Spleen (tissue), 11 donors: ENCODE data around the gene CS. TPM values are rescaled to one million over a fixed set of nuclear protein-coding genes. Genes with fewer than 3 reads are reported as not detected.

Source experiments
- DNase-seq: peaks from one replicate; pipeline ENCODE4 v3.0.0-alpha.2; 2020
- H3K27ac ChIP-seq, 8 donors: fragments of 200-600 bp; sonication (generic) in 7 of 8; 1 replicate in 4 of 8; 2 replicates in 4 of 8; pipeline versions ENCODE4 v1.5.0 to v1.8.0; 2016 to 2021; ENCODE audit warnings: inconsistent platforms in 4 of 8, mild to moderate bottlenecking in 4 of 8, moderate library complexity in 1 of 8
- H3K27me3 ChIP-seq, 7 donors: fragments of 200-600 bp; sonication (generic) in 6 of 7; replicated peaks in 1 of 7; 1 replicate in 4 of 7; 2 replicates in 3 of 7; pipeline versions ENCODE4 v1.5.0 to v1.8.0; 2016 to 2021; ENCODE audit warnings: inconsistent platforms in 3 of 7, mild to moderate bottlenecking in 1 of 7
- H3K36me3 ChIP-seq, 6 donors: fragments of 200-600 bp; sonication (generic) in 5 of 6; 1 replicate in 4 of 6; 2 replicates in 2 of 6; pipeline versions ENCODE4 v1.5.0 to v1.8.0; 2016 to 2021; ENCODE audit warnings: inconsistent platforms in 2 of 6
- H3K4me1 ChIP-seq, 6 donors: fragments of 200-600 bp; sonication (generic) in 5 of 6; 1 replicate in 3 of 6; 2 replicates in 3 of 6; pipeline versions ENCODE4 v1.5.0 to v1.8.0; 2016 to 2021; ENCODE audit warnings: inconsistent platforms in 3 of 6
- H3K4me3 ChIP-seq, 8 donors: fragments of 200-600 bp; sonication (generic) in 7 of 8; 1 replicate in 4 of 8; 2 replicates in 4 of 8; pipeline versions ENCODE4 v1.5.0 to v1.8.0; 2016 to 2021; ENCODE audit warnings: inconsistent platforms in 4 of 8, mild to moderate bottlenecking in 4 of 8, moderate library complexity in 2 of 8
- H3K9me3 ChIP-seq, 8 donors: fragments of 200-600 bp; sonication (generic) in 7 of 8; 1 replicate in 4 of 8; 2 replicates in 4 of 8; pipeline versions ENCODE4 v1.5.0 to v1.8.0; 2016 to 2021; ENCODE audit warnings: inconsistent platforms in 4 of 8
- POLR2A ChIP-seq, 3 donors: fragments of 450-650 bp; IDR thresholded peaks; one replicate each; pipeline ENCODE4 v1.5.1; 2017; ENCODE audit warnings: antibody characterized with exemption in 3 of 3, mild to moderate bottlenecking in 1 of 3
- POLR2AphosphoS5 ChIP-seq, 3 donors: sonication (generic); formaldehyde crosslinking; IDR thresholded peaks; one replicate each; pipeline ENCODE4 v1.5.1; 2017; ENCODE audit warnings: antibody characterized with exemption in 3 of 3
- WGBS, 5 donors: extraction: QIAGEN DNeasy Blood & Tissue Kit in 3 of 5; methylation state at CpG; one replicate each; pipeline versions ENCODE4 v1.1.5 to v1.1.7; 2013 to 2018; 5-methylcytosine and 5-hydroxymethylcytosine counted together
- intact Hi-C: fragments of 100-400 bp; cut with DNase I; formaldehyde crosslinking; loops from one replicate; pipeline ENCODE4 v1.15.0; 2023; ENCODE audit warnings: low total_unique reads
- polyA plus RNA-seq, 3 donors: library from polyadenylated mRNA; stranded (reverse); fragments of 200-250 nt; gene quantifications; one replicate each; pipeline ENCODE4 v1.2.1, GENCODE V29; 2013
- total RNA-seq, 7 donors: library from RNA; depleted of rRNA in 3 of 7; stranded (reverse); fragments of >200 nt in 3 of 7; fragmentation: NEBNext Ultra II Directional in 4 of 7; extraction: Animal tissue kit (Norgen Biotek cat#: 25700) in 4 of 7; gene quantifications; one replicate each; pipeline versions ENCODE4 v1.1.0 to v1.2.1, GENCODE V29; 2016 to 2021
- TF ChIP-seq, protein P1 (sequence below), 11 experiments: fragments of 200-600 bp in 7 of 11; fragments of 450-650 bp in 4 of 11; sonication (generic) in 4 of 11; IDR thresholded peaks in 8 of 11; conservative IDR thresholded peaks in 3 of 11; 1 replicate in 7 of 11; 2 replicates in 4 of 11; pipeline versions ENCODE4 v1.4.0 to v1.8.0; 2016 to 2021; ENCODE audit warnings: antibody characterized with exemption in 11 of 11, inconsistent platforms in 4 of 11, mild to moderate bottlenecking in 1 of 11
- donor health status: healthy with polysubstance abuse.
- donor health status: DM: no; HTN: no; CAD: no; lungs with moderate emphysema.
- donor health status: DM: no; HTN: no; CAD: no.
- donor health status: Bipolar disorder and iron deficiency.
- donor health status: healthy.
- donor health status: DM: no; HTN: no; CAD: no.
- donor health status: DM: yes; HTN: yes; CAD: no.

Gene CS
- total and polyA plus RNA-seq, 10 donors, result 35.6 to 141 (median 125) TPM

DNA sequence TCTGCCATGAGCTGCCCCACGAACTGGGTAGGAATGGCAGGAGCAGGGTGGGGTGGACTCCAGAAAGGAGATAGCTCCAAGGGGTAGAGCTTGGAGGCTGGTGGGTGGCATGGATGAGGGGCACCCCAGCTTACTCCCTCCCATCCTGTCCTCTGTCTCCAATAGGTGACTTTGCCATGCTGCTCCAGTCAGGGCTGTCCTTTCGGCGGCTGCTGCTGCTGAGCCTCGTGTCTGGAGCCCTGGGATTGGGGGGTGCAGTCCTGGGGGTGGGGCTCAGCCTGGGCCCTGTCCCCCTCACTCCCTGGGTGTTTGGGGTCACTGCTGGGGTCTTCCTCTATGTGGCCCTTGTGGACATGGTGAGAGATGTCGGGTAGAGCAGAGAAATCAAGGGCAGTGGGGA, 63.1 kb downstream of the CS start:
- peaks cover 0 to under 1% (median 0%) of the 10 kb centered on the region in 6 donors for H3K4me1 ChIP-seq
- TF ChIP-seq POLR2A (IDR thresholded peaks at IDR 0.05) (no peak), POLR2AphosphoS5 (IDR thresholded peaks at IDR 0.05) (no peak)
- TF ChIP-seq, protein P1, sequence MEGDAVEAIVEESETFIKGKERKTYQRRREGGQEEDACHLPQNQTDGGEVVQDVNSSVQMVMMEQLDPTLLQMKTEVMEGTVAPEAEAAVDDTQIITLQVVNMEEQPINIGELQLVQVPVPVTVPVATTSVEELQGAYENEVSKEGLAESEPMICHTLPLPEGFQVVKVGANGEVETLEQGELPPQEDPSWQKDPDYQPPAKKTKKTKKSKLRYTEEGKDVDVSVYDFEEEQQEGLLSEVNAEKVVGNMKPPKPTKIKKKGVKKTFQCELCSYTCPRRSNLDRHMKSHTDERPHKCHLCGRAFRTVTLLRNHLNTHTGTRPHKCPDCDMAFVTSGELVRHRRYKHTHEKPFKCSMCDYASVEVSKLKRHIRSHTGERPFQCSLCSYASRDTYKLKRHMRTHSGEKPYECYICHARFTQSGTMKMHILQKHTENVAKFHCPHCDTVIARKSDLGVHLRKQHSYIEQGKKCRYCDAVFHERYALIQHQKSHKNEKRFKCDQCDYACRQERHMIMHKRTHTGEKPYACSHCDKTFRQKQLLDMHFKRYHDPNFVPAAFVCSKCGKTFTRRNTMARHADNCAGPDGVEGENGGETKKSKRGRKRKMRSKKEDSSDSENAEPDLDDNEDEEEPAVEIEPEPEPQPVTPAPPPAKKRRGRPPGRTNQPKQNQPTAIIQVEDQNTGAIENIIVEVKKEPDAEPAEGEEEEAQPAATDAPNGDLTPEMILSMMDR (IDR thresholded peaks at IDR 0.05 in 8 of 11, conservative IDR thresholded peaks at IDR 0.05 in 3 of 11), result no peak
- no peak overlapping the region for H3K27ac ChIP-seq
- no peak overlapping the region for H3K4me3 ChIP-seq
- H3K9me3 ChIP-seq, result no peaks in the 10 kb centered on the region
- 61 to 79% (median 72%) methylated on average over 3 to 5 of the region's 5 CpGs for WGBS, 5 donors
- DNase-seq, result no peak
- intact Hi-C loops, result no loop called here
- H3K36me3 ChIP-seq, result peaks cover 0 to 63% (median 34%) of the 10 kb centered on the region in 6 donors
- H3K27me3 ChIP-seq, result no peaks in the 10 kb centered on the region

DNA sequence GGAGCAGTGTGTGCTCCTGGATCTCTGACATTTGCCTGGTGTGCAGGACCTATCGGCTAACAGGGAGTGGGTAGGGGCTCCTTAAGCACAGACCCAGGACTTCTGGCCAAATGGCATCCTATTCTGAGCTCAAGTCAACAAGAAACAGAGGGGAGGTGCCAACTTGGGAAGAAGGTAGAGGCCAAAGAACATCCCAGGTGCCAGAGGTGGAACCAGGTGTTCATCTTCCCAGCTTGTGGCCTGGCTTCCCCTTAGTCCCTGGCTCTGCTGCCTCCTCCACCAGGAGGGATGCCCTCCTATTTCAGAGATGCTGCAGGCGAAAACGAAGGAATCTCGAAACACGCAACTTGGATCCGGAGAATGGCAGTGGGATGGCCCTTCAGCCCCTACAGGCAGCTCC, 64.0 kb downstream of the CS start:
- intact Hi-C loops, result no loop called here

DNA sequence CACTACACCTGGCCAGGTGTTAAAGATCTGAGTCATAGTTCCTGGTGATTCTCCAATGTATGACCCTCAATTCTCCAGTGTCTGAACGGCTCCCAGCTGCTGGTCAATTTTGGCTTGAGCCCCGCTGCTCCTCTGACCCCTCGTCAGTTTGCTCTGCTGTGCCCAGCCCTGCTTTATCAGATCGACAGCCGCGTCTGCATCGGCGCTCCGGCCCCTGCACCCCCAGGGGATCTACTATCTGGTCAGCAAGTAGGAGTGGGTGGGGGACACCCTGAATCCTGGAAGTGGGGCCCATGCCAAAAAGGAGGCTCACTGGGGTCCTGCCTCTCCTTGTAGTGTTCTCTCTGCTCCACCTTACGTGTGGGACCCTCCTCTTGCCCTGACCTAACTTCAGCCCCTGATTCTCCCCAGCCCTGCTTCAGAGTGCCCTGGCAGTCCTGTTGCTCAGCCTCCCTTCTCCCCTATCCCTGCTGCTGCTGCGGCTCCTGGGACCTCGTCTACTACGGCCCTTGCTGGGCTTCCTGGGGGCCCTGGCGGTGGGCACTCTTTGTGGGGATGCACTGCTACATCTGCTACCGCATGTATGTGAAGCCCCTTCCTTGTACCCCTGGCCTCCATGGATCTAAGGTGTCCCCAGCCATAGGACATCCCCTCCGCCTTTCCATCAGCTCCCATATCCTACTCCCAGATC, 65.2 kb downstream of the CS start:
- TF ChIP-seq POLR2AphosphoS5 (IDR thresholded peaks at IDR 0.05) (peak in 1 of 3 donors; percentile 29), POLR2A (IDR thresholded peaks at IDR 0.05) (no peak)
- TF ChIP-seq, protein P1 (IDR thresholded peaks at IDR 0.05 in 8 of 11, conservative IDR thresholded peaks at IDR 0.05 in 3 of 11), result no peak
- WGBS, 5 donors, result 82 to 91% (median 89%) methylated on average over 16 of the region's 16 CpGs
- H3K9me3 ChIP-seq, result no peaks in the 10 kb centered on the region

More for the DNA sequence above, 64.0 kb downstream of the CS start:
- WGBS, 5 donors, result 91 to 97% (median 96%) methylated on average over 6 of the region's 6 CpGs
- Histone ChIP-seq H3K9me3 (no peaks in the 10 kb centered on the region), H3K27me3 (no peaks in the 10 kb centered on the region), H3K4me1 (no peaks in the 10 kb centered on the region), H3K36me3 (peaks cover 0 to 54% (median 26%) of the 10 kb centered on the region in 6 donors), H3K4me3 (no peak overlapping the region), H3K27ac (no peak overlapping the region)
- no peak for DNase-seq
- TF ChIP-seq, protein P1 (IDR thresholded peaks at IDR 0.05 in 8 of 11, conservative IDR thresholded peaks at IDR 0.05 in 3 of 11), result no peak
- no peak for TF ChIP-seq POLR2A (IDR thresholded peaks at IDR 0.05)
- TF ChIP-seq POLR2AphosphoS5 (IDR thresholded peaks at IDR 0.05), result no peak

DNA sequence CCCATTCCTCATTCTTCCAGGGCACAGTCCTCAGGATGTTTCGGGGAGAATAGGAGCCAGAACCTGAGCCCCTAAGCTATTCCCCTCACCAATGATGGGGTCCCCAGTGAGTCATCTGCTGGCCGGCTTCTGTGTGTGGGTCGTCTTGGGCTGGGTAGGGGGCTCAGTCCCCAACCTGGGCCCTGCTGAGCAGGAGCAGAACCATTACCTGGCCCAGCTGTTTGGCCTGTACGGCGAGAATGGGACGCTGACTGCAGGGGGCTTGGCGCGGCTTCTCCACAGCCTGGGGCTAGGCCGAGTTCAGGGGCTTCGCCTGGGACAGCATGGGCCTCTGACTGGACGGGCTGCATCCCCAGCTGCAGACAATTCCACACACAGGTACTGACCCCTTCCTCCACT, 68.9 kb downstream of the CS start:
- intact Hi-C loops, result no loop called here
- Histone ChIP-seq H3K9me3 (no peaks in the 10 kb centered on the region), H3K36me3 (peaks cover 0 to 36% (median 7%) of the 10 kb centered on the region in 6 donors), H3K27me3 (no peaks in the 10 kb centered on the region), H3K4me1 (no peaks in the 10 kb centered on the region), H3K27ac (no peak overlapping the region), H3K4me3 (no peak overlapping the region)
- TF ChIP-seq POLR2A (IDR thresholded peaks at IDR 0.05), result no peak
- TF ChIP-seq, protein P1 (IDR thresholded peaks at IDR 0.05 in 8 of 11, conservative IDR thresholded peaks at IDR 0.05 in 3 of 11), result no peak
- no peak for TF ChIP-seq POLR2AphosphoS5 (IDR thresholded peaks at IDR 0.05)
- 74 to 95% (median 92%) methylated on average over 4 to 11 of the region's 11 CpGs for WGBS, 5 donors
- DNase-seq, result no peak

More for the DNA sequence above, 65.2 kb downstream of the CS start:
- Histone ChIP-seq H3K36me3 (peaks cover 0 to 42% (median 15%) of the 10 kb centered on the region in 6 donors), H3K27me3 (no peaks in the 10 kb centered on the region), H3K4me3 (no peak overlapping the region), H3K27ac (no peak overlapping the region), H3K4me1 (no peaks in the 10 kb centered on the region)
- intact Hi-C loops, result no loop called here
- DNase-seq, result no peak
